ENCODE data around the gene ZFYVE1. TPM values are rescaled to one million over a fixed set of nuclear protein-coding genes. Genes with fewer than 3 reads are reported as not detected.

Gene ZFYVE1
- total RNA-seq, 2 donors from 2014 or later = 13.9 to 23.1 TPM

DNA sequence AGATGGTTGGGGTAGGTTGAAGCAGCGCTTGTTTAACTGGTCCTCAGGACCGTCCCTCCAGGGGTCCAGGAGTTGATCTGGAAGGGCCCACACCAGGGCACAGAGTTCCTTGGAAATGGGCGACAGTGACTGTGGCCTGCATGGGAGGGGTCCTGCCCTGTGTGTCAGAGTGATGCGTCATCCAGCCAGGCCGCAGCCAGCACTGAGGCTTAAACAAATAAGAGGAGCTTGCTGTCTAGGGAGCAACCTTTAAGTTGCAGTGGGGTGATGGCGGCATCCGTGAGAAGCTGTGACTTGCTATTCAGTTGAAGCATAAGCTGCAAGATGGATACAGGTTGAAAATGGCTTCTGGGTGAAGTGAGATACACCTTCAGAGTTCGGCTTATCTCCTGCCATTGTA is 80.4 kb downstream of the ZFYVE1 start:
- H3K9me3 Mint-ChIP-seq = no peaks in the 10 kb centered on the region
- DNase-seq (ENCODE audit: low spot score in 2 of 2) = no peak
- ATAC-seq = no peak
- H3K36me3 Mint-ChIP-seq = peaks cover 7 to 19% of the 10 kb centered on the region in 2 donors
- peak overlapping the region in 1 of 2 donors; percentile 29 for H3K27ac Mint-ChIP-seq

GRCh38 chr14:72945356-72946027 is 81.4 kb downstream of the ZFYVE1 start:
- no peaks in the 10 kb centered on the region for H3K9me3 Mint-ChIP-seq

GRCh38 chr14:72943876-72944430 is 83.0 kb downstream of the ZFYVE1 start:
- DNase-seq (ENCODE audit: low spot score in 2 of 2) (no peak), ATAC-seq (no peak)
- Mint-ChIP-seq H3K9me3 (no peaks in the 10 kb centered on the region), H3K36me3 (peaks cover 7 to 16% of the 10 kb centered on the region in 2 donors), H3K27ac (peak overlapping the region in 1 of 2 donors; percentile 55)

More at GRCh38 chr14:72945356-72946027, 81.4 kb downstream of the ZFYVE1 start:
- H3K27ac Mint-ChIP-seq = peak overlapping the region in 1 of 2 donors; percentile 28
- H3K36me3 Mint-ChIP-seq = peaks cover 7 to 16% of the 10 kb centered on the region in 2 donors
- ATAC-seq (no peak), DNase-seq (ENCODE audit: low spot score in 2 of 2) (no peak)

- DNase-seq (ENCODE audit: low spot score in 2 of 2) = no peak
- ATAC-seq = no peak
- no peaks in the 10 kb centered on the region for H3K9me3 Mint-ChIP-seq
- peaks cover 7 to 16% of the 10 kb centered on the region in 2 donors for H3K36me3 Mint-ChIP-seq
- no peak overlapping the region for H3K27ac Mint-ChIP-seq
Measured at GRCh38 chr14:72942934-72943333, 84.0 kb downstream of the ZFYVE1 start.

DNA sequence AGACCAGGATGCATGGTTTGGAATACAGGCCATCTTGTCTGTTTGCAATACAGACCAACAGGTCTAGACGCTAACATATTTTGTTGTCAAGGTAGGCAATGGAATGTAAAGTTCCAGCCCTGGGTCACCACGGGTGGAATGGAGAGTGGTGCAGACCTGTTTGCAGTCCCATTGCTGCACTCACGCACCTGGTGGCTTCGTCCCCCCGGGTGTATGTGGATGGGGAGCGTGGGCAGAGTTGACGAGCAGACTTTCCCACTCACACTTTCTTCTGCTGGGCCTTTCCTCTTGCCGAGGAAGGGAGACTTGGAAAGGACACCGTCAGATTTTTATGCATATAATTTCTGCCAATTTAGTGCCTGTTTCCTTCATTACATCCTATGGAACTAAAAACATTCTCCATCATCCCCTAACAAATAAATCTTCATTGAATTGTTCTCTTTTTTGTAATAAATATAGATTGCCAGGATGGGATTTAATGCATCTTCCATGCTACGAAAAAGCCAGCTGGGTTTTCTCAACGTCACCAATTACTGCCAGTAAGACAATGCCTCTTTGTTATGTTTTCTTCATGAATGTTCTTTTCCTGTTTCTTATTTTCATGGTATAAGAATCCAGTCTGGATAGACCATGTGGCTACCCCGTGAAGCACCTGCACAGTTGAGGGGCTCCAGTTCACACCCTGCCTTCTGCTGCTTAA is 85.5 kb downstream of the ZFYVE1 start:
- DNase-seq (ENCODE audit: low spot score in 2 of 2) = no peak
- ATAC-seq = no peak
- Mint-ChIP-seq H3K9me3 (no peaks in the 10 kb centered on the region), H3K27ac (no peak overlapping the region), H3K36me3 (peaks cover 12 to 22% of the 10 kb centered on the region in 2 donors)

DNA sequence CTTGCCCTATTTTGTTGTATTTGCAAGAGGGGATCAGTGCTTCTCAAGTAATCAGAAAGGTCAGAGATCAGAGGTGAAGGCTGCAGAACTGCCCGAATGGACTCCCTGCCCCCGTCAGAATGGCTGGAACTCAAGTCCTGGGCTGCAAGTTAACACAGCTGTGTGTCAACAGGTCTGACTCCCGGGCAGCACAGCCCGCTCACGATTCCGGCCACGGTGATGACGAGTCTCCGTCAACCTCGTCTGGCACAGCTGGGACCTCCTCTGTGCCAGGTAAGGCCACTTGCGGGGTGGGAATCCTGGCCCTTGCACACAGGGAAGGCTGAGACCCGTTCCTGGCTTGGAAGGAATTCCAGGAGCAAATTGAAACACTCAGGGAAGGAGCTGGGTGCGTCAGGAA is 87.3 kb downstream of the ZFYVE1 start:
- Mint-ChIP-seq H3K27ac (no peak overlapping the region), H3K36me3 (peaks cover 5 to 22% of the 10 kb centered on the region in 2 donors), H3K9me3 (no peaks in the 10 kb centered on the region)
- DNase-seq (ENCODE audit: low spot score in 2 of 2) = no peak
- no peak for ATAC-seq

DNA sequence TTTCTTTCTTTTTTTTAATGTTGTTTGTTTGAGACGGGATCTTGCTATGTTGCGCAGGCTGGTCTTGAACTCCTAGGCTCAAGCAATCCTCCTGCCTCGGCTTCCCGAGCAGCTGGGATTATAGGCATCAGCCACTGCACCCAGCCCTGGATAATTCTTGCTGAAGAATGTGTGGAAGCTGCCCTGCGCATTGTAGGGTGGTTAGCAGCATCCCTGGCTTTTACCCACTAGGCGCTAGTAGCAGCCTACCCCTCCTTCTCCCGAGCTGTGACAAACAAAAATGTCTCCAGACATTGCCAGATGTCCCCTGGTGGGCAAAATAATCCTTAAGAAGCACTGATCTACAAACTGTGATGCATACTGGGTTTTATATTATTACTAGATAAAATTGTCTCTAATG is 94.0 kb downstream of the ZFYVE1 start:
- Mint-ChIP-seq H3K9me3 (no peaks in the 10 kb centered on the region), H3K36me3 (peaks cover 5 to 6% of the 10 kb centered on the region in 2 donors), H3K27ac (no peak overlapping the region)
- DNase-seq (ENCODE audit: low spot score in 2 of 2) (no peak), ATAC-seq (no peak)

DNA sequence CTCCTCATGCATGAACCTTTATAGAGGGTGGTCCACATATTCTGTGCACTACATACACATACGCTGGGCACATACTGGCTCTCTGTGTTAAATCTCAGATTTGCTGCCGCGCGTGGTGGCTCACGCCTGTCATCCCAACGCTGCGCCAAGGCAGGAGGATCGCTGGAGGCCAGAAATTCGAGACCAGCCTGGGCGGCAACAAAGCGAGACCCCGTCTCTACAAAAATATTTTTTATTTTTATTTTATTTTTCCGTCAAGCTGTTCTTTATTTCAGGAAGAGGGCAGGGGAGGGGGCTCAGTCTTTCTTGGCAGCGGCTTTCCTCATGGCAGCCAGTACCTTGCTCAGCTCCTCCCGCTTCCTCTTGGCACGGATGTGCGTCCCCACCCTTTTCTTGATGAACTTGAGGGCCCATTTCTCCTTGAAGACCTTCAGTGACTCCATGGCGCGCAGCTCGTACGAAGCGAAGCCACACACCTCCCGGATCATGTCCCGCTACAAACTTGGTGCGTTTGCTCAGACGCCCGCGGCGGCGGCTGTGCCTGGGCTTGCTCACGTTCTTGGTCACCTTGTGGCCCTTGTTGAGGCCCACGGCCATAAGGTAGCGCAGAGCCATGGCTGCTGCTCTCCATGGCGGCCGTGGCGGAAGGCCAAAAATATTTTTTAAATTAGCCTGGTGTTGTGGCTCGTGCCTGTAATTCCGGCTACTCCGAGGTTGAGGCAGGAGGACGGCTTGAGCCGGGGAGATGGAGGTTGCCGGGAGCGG is 97.4 kb downstream of the ZFYVE1 start:
- H3K9me3 Mint-ChIP-seq = no peaks in the 10 kb centered on the region
- DNase-seq (ENCODE audit: low spot score in 2 of 2) (peak in 1 of 2 donors; percentile 39), ATAC-seq (no peak)
- H3K36me3 Mint-ChIP-seq = no peaks in the 10 kb centered on the region
- H3K27ac Mint-ChIP-seq = no peak overlapping the region

GRCh38 chr14:72928872-72929271 is 98.0 kb downstream of the ZFYVE1 start:
- DNase-seq (ENCODE audit: low spot score in 2 of 2) (peak in 1 of 2 donors; percentile 30), ATAC-seq (no peak)
- Mint-ChIP-seq H3K9me3 (no peaks in the 10 kb centered on the region), H3K36me3 (no peaks in the 10 kb centered on the region), H3K27ac (no peak overlapping the region)

- peak; percentile 96 to 98 for ATAC-seq
- Mint-ChIP-seq H3K27ac (peak within 1 kb of the TSS; percentile 89 to 93), H3K36me3 (no peaks in the 10 kb centered on the region), H3K9me3 (no peaks in the 10 kb centered on the region)
- peak; percentile 88 to 91 for DNase-seq (ENCODE audit: low spot score in 2 of 2)
Measured at GRCh38 chr14:72926292-72927028, 100.4 kb downstream of the ZFYVE1 start, which contains the start of gene DCAF4. DCAF4 (plus strand) TSS chr14:72926464; CDS start chr14:72937979, 11,515 bp downstream.

DNA sequence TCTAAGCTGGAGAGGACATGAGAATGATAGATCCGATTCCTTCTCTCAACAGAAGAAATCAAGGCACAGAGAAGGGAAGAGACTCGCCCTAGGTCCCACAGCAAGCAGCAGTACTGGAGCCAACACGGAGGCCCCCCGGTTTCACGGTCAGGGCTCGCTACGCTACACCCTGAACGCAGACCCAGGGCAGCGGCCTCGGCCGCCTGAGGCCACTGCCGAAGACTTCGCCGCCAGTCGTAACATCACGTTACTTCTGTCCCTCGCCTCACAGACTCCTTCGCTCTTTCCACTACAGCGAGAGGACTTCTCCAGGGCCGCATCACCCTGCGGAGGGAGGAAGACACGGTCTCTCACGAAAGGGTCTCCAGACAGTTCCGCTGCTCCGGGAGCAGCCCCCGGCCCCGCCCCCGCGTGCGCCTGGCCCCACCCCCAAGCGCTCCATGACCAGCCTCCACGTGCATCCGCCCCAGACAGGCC is 101.1 kb downstream of the ZFYVE1 start:
- H3K9me3 Mint-ChIP-seq = no peaks in the 10 kb centered on the region
- DNase-seq (ENCODE audit: low spot score in 2 of 2) (no peak), ATAC-seq (no peak)
- H3K27ac Mint-ChIP-seq = peak overlapping the region in 1 of 2 donors; percentile 89
- no peaks in the 10 kb centered on the region for H3K36me3 Mint-ChIP-seq

DNA sequence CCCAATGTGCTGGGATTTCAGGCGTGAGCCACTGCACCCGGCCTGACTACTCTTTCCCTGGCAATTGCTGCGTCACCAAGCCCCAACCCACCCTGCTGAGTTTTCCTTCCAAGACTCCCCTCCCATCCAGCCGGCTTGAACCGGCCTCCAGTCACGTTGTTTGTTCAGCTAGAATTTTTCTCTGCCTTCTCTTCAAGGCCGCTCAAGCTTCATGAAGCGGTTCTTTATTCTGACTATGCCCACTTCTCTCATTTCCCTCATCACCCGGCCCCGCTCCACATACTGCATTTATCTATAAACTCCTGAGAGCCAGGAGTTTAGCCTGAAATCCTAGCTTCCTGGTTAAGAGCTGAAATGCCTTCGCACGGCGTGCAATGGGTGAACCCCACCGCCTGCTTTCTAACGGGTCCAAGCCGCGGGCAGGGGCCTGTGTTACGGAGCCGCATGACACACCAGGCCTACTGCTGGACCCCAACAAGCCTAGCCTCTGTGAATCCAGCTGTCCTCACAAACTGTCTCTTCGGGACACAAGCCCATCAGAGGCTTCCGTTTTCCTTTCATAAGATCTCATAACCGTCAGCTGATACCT is 101.6 kb downstream of the ZFYVE1 start:
- no peak for ATAC-seq
- Mint-ChIP-seq H3K9me3 (no peaks in the 10 kb centered on the region), H3K27ac (peak overlapping the region in 1 of 2 donors; percentile 13), H3K36me3 (no peaks in the 10 kb centered on the region)
- DNase-seq (ENCODE audit: low spot score in 2 of 2) = no peak

GRCh38 chr14:72924337-72924736 is 102.6 kb downstream of the ZFYVE1 start:
- H3K36me3 Mint-ChIP-seq = no peaks in the 10 kb centered on the region
- no peak overlapping the region for H3K27ac Mint-ChIP-seq
- H3K9me3 Mint-ChIP-seq = no peaks in the 10 kb centered on the region
- no peak for ATAC-seq
- DNase-seq (ENCODE audit: low spot score in 2 of 2) = no peak

- no peaks in the 10 kb centered on the region for H3K36me3 Mint-ChIP-seq
- no peak overlapping the region for H3K27ac Mint-ChIP-seq
- ATAC-seq (no peak), DNase-seq (ENCODE audit: low spot score in 2 of 2) (no peak)
- H3K9me3 Mint-ChIP-seq = no peaks in the 10 kb centered on the region
Measured at GRCh38 chr14:72921396-72921795, 105.5 kb downstream of the ZFYVE1 start.

GRCh38 chr14:72920008-72920407 is 106.9 kb downstream of the ZFYVE1 start:
- H3K27ac Mint-ChIP-seq = no peak overlapping the region
- H3K36me3 Mint-ChIP-seq = no peaks in the 10 kb centered on the region
- no peak for ATAC-seq
- DNase-seq (ENCODE audit: low spot score in 2 of 2) = no peak
- no peaks in the 10 kb centered on the region for H3K9me3 Mint-ChIP-seq
